ENCODE measurements around the gene MYL12B.
A peak's percentile ranks its signal among the peaks of the same experiment; 100 is the strongest.
"Not testable (repeated sequence)": the region's sequence is repeated elsewhere in the genome, so short reads cannot be mapped to it uniquely, and the experiment has no call there.

MYL12B gene

DNA sequence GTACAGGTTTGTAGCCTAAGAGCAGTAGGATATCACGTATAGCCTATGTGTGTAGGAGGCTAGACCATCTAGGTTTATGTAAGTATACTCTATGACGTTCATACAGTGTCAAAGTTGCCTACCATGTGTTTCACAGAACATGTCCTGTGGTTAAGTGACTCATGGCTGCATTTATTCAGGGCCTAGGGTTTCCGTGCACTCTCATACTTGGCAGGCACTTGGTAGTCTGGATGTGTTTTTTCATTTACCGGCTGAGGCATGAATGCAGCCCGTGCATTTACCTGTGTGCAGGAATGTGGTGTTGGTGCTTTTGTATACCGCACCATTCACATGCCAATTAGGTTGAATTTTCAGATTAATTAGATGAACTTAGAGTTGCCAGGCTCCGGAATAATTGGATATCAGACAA, 43.4 kb downstream of the MYL12B start:
- DNase-seq, result no peak

DNA sequence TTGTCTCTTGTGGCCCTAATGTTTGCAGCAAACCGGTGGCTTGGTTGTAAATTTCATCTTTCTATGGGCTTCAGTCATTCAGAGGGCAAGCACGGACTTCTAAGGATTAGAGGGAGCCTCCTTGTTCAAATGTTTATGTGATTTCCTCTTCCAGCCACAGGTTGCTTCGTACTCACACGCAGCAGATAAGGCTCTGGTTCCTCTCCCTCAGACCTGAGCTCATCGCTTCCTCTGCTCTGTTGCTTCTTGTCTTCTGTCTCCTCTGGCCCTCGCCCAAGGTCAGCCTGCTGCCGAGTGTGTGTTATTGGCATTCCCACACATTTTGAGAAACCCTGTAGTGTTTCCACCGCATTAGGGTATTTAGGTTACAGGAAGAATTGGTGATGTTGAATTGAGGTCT, 44.0 kb downstream of the MYL12B start:
- DNase-seq, result no peak

- no peak for DNase-seq
These were observed 44.5 kb downstream of the MYL12B start for GRCh38 chr18:3306391-3306790.

GRCh38 chr18:3313685-3314084, 51.8 kb downstream of the MYL12B start:
- DNase-seq, result no peak

GRCh38 chr18:3315344-3315743, 53.4 kb downstream of the MYL12B start:
- DNase-seq, result not testable (repeated sequence)

DNA sequence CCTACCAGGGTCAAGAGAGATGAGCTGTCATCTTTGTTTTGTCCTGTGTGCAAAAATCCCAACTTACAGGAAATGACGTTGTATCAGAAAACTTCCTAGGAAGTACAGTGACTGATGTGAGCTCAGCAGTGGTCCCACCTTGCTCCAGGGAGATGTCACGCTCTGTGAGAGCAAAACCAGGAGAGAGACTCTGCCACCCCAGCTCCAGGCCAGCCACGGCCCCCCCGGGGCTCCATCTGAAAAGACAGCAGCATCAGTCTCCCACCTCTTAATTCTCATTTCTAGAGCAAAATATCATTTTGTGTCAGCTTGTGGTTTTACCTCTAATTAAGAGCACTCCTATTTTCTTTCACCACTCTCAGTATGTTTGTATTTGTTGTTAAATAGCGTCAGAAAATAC, 57.5 kb downstream of the MYL12B start:
- DNase-seq, result no peak

DNA sequence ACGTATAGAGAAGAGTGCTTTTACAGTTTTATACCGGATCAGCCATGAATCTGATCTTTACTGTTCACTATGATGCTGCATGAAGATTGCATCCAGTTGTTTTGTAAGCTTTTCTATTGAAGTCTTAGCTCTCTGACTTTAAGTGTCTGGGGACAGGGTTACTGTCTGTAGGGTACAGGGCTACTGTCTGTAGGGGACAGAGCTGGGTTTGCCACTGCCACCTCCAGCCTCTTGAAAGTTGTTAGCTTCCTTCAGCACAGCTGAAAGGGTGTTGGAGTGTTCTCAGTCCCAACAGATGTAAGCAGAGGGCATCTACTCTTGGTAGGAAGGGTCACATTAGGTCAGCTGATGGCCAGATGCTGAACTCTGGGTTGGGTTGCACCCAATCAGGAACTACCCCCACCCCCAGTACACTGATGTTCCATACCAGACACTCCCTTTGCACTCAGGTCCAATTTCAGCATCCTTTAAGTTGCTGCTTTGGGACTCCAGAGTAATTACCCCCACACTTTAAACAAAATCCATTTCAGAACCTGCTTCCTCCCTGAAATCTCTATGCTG, 58.0 kb downstream of the MYL12B start:
- no peak for DNase-seq

- DNase-seq, result peak; percentile 17
These were observed 59.3 kb downstream of the MYL12B start for GRCh38 chr18:3321133-3321812.

DNA sequence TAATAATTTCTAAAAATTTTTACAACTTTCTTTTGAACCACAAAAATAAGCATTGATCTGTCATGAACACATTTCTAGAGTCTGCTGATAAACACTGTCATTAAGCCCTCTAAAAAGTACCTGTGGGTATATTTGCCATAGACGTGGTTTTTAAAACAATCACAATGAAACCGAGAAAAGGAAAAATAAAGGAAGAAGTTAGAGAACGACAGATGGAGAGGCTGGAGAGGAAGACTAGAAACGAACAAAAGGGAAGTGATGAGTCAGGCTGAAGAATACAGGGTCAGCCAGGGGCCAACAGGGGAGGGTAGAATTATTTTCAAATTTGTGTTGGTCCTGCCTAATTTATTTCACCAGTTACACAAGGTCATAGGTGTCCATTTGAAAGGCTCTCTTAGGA, 62.0 kb downstream of the MYL12B start:
- DNase-seq, result no peak
